Measurements from ENCODE around the gene AKR1E2.
A peak's percentile ranks its signal among the peaks of the same experiment; 100 is the strongest.

Gene AKR1E2

GRCh38 chr10:4825868-4826791 lies at the start of gene AKR1E2:
TSS of gene AKR1E2 (plus strand) at chr10:4826207. CDS start at chr10:4826325, 118 bp downstream.
- Histone ChIP-seq H3K36me3 (ENCODE audit: insufficient read depth, low read length) (peaks cover 5% of the 10 kb centered on the region; the same call in 1 of the 2 replicates), H3K9me3 (ENCODE audit: control insufficient read depth, insufficient read depth, low read length) (no peaks in the 10 kb centered on the region), H3K9ac (ENCODE audit: low read depth, low read length) (peak within 1 kb of the TSS; percentile 64), H3K4me1 (ENCODE audit: insufficient read depth, low read length) (no peaks in the 10 kb centered on the region)

GRCh38 chr10:4776234-4776638 lies 49.8 kb upstream of the AKR1E2 start:
- no peak overlapping the region for H3K9ac ChIP-seq (ENCODE audit: low read depth, low read length)
- no peaks in the 10 kb centered on the region for H3K9me3 ChIP-seq (ENCODE audit: control insufficient read depth, insufficient read depth, low read length)

GRCh38 chr10:4778761-4779160 lies 47.2 kb upstream of the AKR1E2 start:
- H3K4me1 ChIP-seq (ENCODE audit: insufficient read depth, low read length), result no peaks in the 10 kb centered on the region
- H3K9me3 ChIP-seq (ENCODE audit: control insufficient read depth, insufficient read depth, low read length), result no peaks in the 10 kb centered on the region
- no peaks in the 10 kb centered on the region for H3K36me3 ChIP-seq (ENCODE audit: insufficient read depth, low read length)
- H3K9ac ChIP-seq (ENCODE audit: low read depth, low read length), result no peak overlapping the region

More at GRCh38 chr10:4776234-4776638, 49.8 kb upstream of the AKR1E2 start:
- Histone ChIP-seq H3K4me1 (ENCODE audit: insufficient read depth, low read length) (no peaks in the 10 kb centered on the region), H3K36me3 (ENCODE audit: insufficient read depth, low read length) (no peaks in the 10 kb centered on the region)

GRCh38 chr10:4780091-4780490 lies 45.9 kb upstream of the AKR1E2 start:
- no peaks in the 10 kb centered on the region for H3K36me3 ChIP-seq (ENCODE audit: insufficient read depth, low read length)
- H3K4me1 ChIP-seq (ENCODE audit: insufficient read depth, low read length), result no peaks in the 10 kb centered on the region; the same call in 1 of the 2 replicates
- H3K9ac ChIP-seq (ENCODE audit: low read depth, low read length), result no peak overlapping the region
- no peaks in the 10 kb centered on the region for H3K9me3 ChIP-seq (ENCODE audit: control insufficient read depth, insufficient read depth, low read length)

GRCh38 chr10:4780782-4781181 lies 45.2 kb upstream of the AKR1E2 start:
- H3K36me3 ChIP-seq (ENCODE audit: insufficient read depth, low read length), result no peaks in the 10 kb centered on the region

GRCh38 chr10:4781955-4782354 lies 44.1 kb upstream of the AKR1E2 start:
- H3K36me3 ChIP-seq (ENCODE audit: insufficient read depth, low read length), result no peaks in the 10 kb centered on the region; the same call in 1 of the 2 replicates
- H3K4me1 ChIP-seq (ENCODE audit: insufficient read depth, low read length), result no peaks in the 10 kb centered on the region; the same call in 1 of the 2 replicates
- no peak overlapping the region for H3K9ac ChIP-seq (ENCODE audit: low read depth, low read length)
- H3K9me3 ChIP-seq (ENCODE audit: control insufficient read depth, insufficient read depth, low read length), result no peaks in the 10 kb centered on the region

More at GRCh38 chr10:4780782-4781181, 45.2 kb upstream of the AKR1E2 start:
- Histone ChIP-seq H3K9me3 (ENCODE audit: control insufficient read depth, insufficient read depth, low read length) (no peaks in the 10 kb centered on the region), H3K9ac (ENCODE audit: low read depth, low read length) (no peak overlapping the region), H3K4me1 (ENCODE audit: insufficient read depth, low read length) (no peaks in the 10 kb centered on the region; the same call in 1 of the 2 replicates)

- H3K9me3 ChIP-seq (ENCODE audit: control insufficient read depth, insufficient read depth, low read length), result no peaks in the 10 kb centered on the region
- H3K36me3 ChIP-seq (ENCODE audit: insufficient read depth, low read length), result no peaks in the 10 kb centered on the region; the same call in 1 of the 2 replicates
- no peak overlapping the region for H3K9ac ChIP-seq (ENCODE audit: low read depth, low read length)
- no peaks in the 10 kb centered on the region; the same call in 1 of the 2 replicates for H3K4me1 ChIP-seq (ENCODE audit: insufficient read depth, low read length)
These were observed 41.2 kb upstream of the AKR1E2 start for GRCh38 chr10:4784667-4785333.

GRCh38 chr10:4786043-4786839 lies 39.8 kb upstream of the AKR1E2 start:
- Histone ChIP-seq H3K4me1 (ENCODE audit: insufficient read depth, low read length) (no peaks in the 10 kb centered on the region; the same call in 1 of the 2 replicates), H3K9me3 (ENCODE audit: control insufficient read depth, insufficient read depth, low read length) (no peaks in the 10 kb centered on the region), H3K9ac (ENCODE audit: low read depth, low read length) (no peak overlapping the region), H3K36me3 (ENCODE audit: insufficient read depth, low read length) (no peaks in the 10 kb centered on the region; the same call in 1 of the 2 replicates)

GRCh38 chr10:4790045-4790444 lies 36.0 kb upstream of the AKR1E2 start:
- H3K9me3 ChIP-seq (ENCODE audit: control insufficient read depth, insufficient read depth, low read length), result no peaks in the 10 kb centered on the region
- no peak overlapping the region for H3K9ac ChIP-seq (ENCODE audit: low read depth, low read length)
- H3K36me3 ChIP-seq (ENCODE audit: insufficient read depth, low read length), result no peaks in the 10 kb centered on the region; the same call in 1 of the 2 replicates
- no peaks in the 10 kb centered on the region for H3K4me1 ChIP-seq (ENCODE audit: insufficient read depth, low read length)

GRCh38 chr10:4790922-4791321 lies 35.1 kb upstream of the AKR1E2 start:
- Histone ChIP-seq H3K9ac (ENCODE audit: low read depth, low read length) (no peak overlapping the region), H3K9me3 (ENCODE audit: control insufficient read depth, insufficient read depth, low read length) (no peaks in the 10 kb centered on the region), H3K4me1 (ENCODE audit: insufficient read depth, low read length) (no peaks in the 10 kb centered on the region), H3K36me3 (ENCODE audit: insufficient read depth, low read length) (no peaks in the 10 kb centered on the region; the same call in 1 of the 2 replicates)

GRCh38 chr10:4792381-4792780 lies 33.6 kb upstream of the AKR1E2 start:
- Histone ChIP-seq H3K36me3 (ENCODE audit: insufficient read depth, low read length) (no peaks in the 10 kb centered on the region), H3K9me3 (ENCODE audit: control insufficient read depth, insufficient read depth, low read length) (no peaks in the 10 kb centered on the region), H3K9ac (ENCODE audit: low read depth, low read length) (no peak overlapping the region), H3K4me1 (ENCODE audit: insufficient read depth, low read length) (no peaks in the 10 kb centered on the region)

- H3K9ac ChIP-seq (ENCODE audit: low read depth, low read length), result no peak overlapping the region
- no peaks in the 10 kb centered on the region for H3K9me3 ChIP-seq (ENCODE audit: control insufficient read depth, insufficient read depth, low read length)
- H3K4me1 ChIP-seq (ENCODE audit: insufficient read depth, low read length), result no peaks in the 10 kb centered on the region
- H3K36me3 ChIP-seq (ENCODE audit: insufficient read depth, low read length), result no peaks in the 10 kb centered on the region
These were observed 24.6 kb upstream of the AKR1E2 start for GRCh38 chr10:4801405-4801804.

- Histone ChIP-seq H3K36me3 (ENCODE audit: insufficient read depth, low read length) (no peaks in the 10 kb centered on the region), H3K9me3 (ENCODE audit: control insufficient read depth, insufficient read depth, low read length) (no peaks in the 10 kb centered on the region), H3K4me1 (ENCODE audit: insufficient read depth, low read length) (no peaks in the 10 kb centered on the region), H3K9ac (ENCODE audit: low read depth, low read length) (no peak overlapping the region)
These were observed 23.1 kb upstream of the AKR1E2 start for GRCh38 chr10:4802711-4803487.

Measured in ES-I3 (cell line).